Peyer's patch (tissue), 4 donors: ENCODE measurements around the gene CENPF. TPM values are rescaled to one million over a fixed set of nuclear protein-coding genes. Genes with fewer than 3 reads are reported as not detected.

ENCODE experiments used
- DNase-seq, 3 donors: peaks; one replicate each; pipeline ENCODE4 v3.0.0-alpha.2; 2017 to 2019
- H3K27ac ChIP-seq, 4 donors: fragments of 200-600 bp; sonication (generic); one replicate each; pipeline ENCODE4 v1.5.1; 2016 to 2019
- H3K27me3 ChIP-seq, 2 donors: fragments of 200-600 bp; sonication (generic); one replicate each; pipeline ENCODE4 v1.5.1; 2019
- H3K36me3 ChIP-seq, 3 donors: fragments of 200-600 bp; sonication (generic); one replicate each; pipeline ENCODE4 v1.5.1; 2016 to 2019
- H3K4me1 ChIP-seq, 4 donors: fragments of 200-600 bp; sonication (generic); one replicate each; pipeline ENCODE4 v1.5.1; 2016 to 2019
- H3K4me3 ChIP-seq, 4 donors: fragments of 200-600 bp; sonication (generic); 1 replicate in 3 of 4; 2 replicates in 1 of 4; pipeline ENCODE4 v1.5.1; 2016 to 2019; ENCODE audit warnings: mild to moderate bottlenecking in 1 of 4
- H3K9me3 ChIP-seq, 4 donors: fragments of 200-600 bp; sonication (generic); one replicate each; pipeline ENCODE4 v1.5.1; 2016 to 2019; ENCODE audit warnings: mild to moderate bottlenecking in 1 of 4
- CTCF ChIP-seq, 6 experiments: fragments of 450-650 bp in 4 of 6; fragments of 200-600 bp in 2 of 6; sonication (generic) in 1 of 6; IDR thresholded peaks; one replicate each; pipeline ENCODE4 v1.5.1; 2017 to 2019; ENCODE audit warnings: antibody characterized with exemption in 6 of 6, mild to moderate bottlenecking in 3 of 6, moderate library complexity in 1 of 6
- POLR2A ChIP-seq, 2 donors: fragments of 450-650 bp; IDR thresholded peaks; one replicate each; pipeline ENCODE4 v1.5.1; 2017; ENCODE audit warnings: antibody characterized with exemption in 2 of 2, mild to moderate bottlenecking in 2 of 2, moderate library complexity in 2 of 2
- total RNA-seq, 4 donors: library from RNA; depleted of rRNA; stranded (reverse); fragments of >200 nt; gene quantifications; one replicate each; pipeline ENCODE4 v1.1.0, GENCODE V29; 2016

CENPF gene
- 10 to 100 TPM in 1 of 4 donors, 1 to 10 TPM in 3; 6.1 to 23.9 (median 8.0) TPM for total RNA-seq

GRCh38 chr1:214602764-214603657 lies at the start of gene CENPF:
Gene CENPF, plus strand, starts transcription at chr1:214603195. Its CDS starts 10,560 bp downstream, at chr1:214613755.
- Histone ChIP-seq H3K27ac (peak within 1 kb of the TSS in 1 of 4 donors; percentile 31), H3K4me1 (peaks cover 0 to 13% (median 0%) of the 10 kb centered on the region in 4 donors), H3K36me3 (no peaks in the 10 kb centered on the region), H3K27me3 (no peaks in the 10 kb centered on the region), H3K4me3 (peak within 1 kb of the TSS; percentile 62 to 95 (median 88)), H3K9me3 (no peaks in the 10 kb centered on the region)
- TF ChIP-seq POLR2A (IDR thresholded peaks at IDR 0.05), result no peak
- peak in 4 of 6 experiments; percentile 8 to 32 (median 27) for TF ChIP-seq CTCF (IDR thresholded peaks at IDR 0.05)
- DNase-seq, result peak; percentile 91 to 97 (median 95)

- no peaks in the 10 kb centered on the region for H3K9me3 ChIP-seq
- H3K4me3 ChIP-seq, result no peak overlapping the region
- no peaks in the 10 kb centered on the region for H3K27me3 ChIP-seq
- DNase-seq, result no peak
- H3K4me1 ChIP-seq, result no peaks in the 10 kb centered on the region
- no peaks in the 10 kb centered on the region for H3K36me3 ChIP-seq
- H3K27ac ChIP-seq, result no peak overlapping the region
- TF ChIP-seq CTCF (IDR thresholded peaks at IDR 0.05), result no peak
- no peak for TF ChIP-seq POLR2A (IDR thresholded peaks at IDR 0.05)
These were observed 44.9 kb upstream of the CENPF start for GRCh38 chr1:214557952-214558735.

- Histone ChIP-seq H3K27me3 (no peaks in the 10 kb centered on the region), H3K4me1 (no peaks in the 10 kb centered on the region), H3K4me3 (no peak overlapping the region), H3K27ac (no peak overlapping the region), H3K36me3 (no peaks in the 10 kb centered on the region), H3K9me3 (no peaks in the 10 kb centered on the region)
- no peak for DNase-seq
- TF ChIP-seq POLR2A (IDR thresholded peaks at IDR 0.05) (no peak), CTCF (IDR thresholded peaks at IDR 0.05) (no peak)
These were observed 39.1 kb upstream of the CENPF start for GRCh38 chr1:214563881-214564280.

- TF ChIP-seq CTCF (IDR thresholded peaks at IDR 0.05) (no peak), POLR2A (IDR thresholded peaks at IDR 0.05) (no peak)
- no peaks in the 10 kb centered on the region for H3K4me1 ChIP-seq
- no peaks in the 10 kb centered on the region for H3K27me3 ChIP-seq
- H3K36me3 ChIP-seq, result no peaks in the 10 kb centered on the region
- DNase-seq, result no peak
- H3K4me3 ChIP-seq, result no peak overlapping the region
- H3K27ac ChIP-seq, result no peak overlapping the region
- H3K9me3 ChIP-seq, result no peaks in the 10 kb centered on the region
These were observed 37.7 kb upstream of the CENPF start for GRCh38 chr1:214565310-214565709.

GRCh38 chr1:214566158-214567104 lies 36.6 kb upstream of the CENPF start:
- H3K9me3 ChIP-seq, result no peaks in the 10 kb centered on the region
- no peaks in the 10 kb centered on the region for H3K4me1 ChIP-seq
- no peak overlapping the region for H3K4me3 ChIP-seq
- H3K36me3 ChIP-seq, result no peaks in the 10 kb centered on the region
- H3K27ac ChIP-seq, result no peak overlapping the region
- H3K27me3 ChIP-seq, result no peaks in the 10 kb centered on the region
- DNase-seq, result no peak
- no peak for TF ChIP-seq CTCF (IDR thresholded peaks at IDR 0.05)
- TF ChIP-seq POLR2A (IDR thresholded peaks at IDR 0.05), result no peak
